ENCODE results near the gene NFATC2.

The NFATC2 gene

DNA sequence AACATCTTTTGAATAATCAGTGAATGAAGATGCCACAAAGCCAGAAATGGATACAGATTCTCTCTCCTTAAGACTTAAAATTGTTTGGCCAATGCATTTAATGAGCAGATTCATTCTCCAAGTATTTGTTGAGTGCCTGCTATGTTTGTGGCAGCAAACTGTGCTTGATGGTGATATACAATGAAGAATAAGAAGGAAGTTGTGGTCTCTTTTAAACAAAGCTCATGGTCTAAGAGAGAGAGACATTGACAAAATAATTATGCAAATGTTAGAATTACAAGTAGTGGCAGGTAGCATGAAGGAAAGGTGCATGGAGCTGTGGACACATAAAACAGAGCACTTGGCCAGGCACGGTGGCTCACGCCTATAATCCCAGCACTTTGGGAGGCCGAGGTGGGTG is 28.3 kb downstream of the NFATC2 start:
- no peak for DNase-seq (ENCODE audit: low spot score)

DNA sequence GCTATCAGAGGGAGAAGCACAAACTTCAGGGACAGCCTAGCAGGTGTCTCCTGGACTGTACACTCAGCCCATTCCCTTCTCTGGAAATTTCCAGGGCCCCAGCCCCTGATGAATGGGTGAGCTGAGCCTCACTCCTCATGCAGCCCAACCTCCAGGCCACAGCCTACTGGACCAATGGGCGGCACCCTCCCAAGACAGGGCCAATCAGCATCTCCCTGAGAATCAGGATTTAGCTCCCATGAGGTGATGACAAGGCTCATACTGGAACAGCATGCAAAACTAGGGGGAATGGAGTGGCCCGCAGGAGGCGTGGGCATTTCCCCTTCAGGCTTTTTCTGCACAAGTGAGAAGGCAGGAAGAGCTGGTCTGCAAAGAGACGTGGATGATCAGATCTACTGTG is 29.0 kb downstream of the NFATC2 start:
- DNase-seq (ENCODE audit: low spot score) = no peak

DNA sequence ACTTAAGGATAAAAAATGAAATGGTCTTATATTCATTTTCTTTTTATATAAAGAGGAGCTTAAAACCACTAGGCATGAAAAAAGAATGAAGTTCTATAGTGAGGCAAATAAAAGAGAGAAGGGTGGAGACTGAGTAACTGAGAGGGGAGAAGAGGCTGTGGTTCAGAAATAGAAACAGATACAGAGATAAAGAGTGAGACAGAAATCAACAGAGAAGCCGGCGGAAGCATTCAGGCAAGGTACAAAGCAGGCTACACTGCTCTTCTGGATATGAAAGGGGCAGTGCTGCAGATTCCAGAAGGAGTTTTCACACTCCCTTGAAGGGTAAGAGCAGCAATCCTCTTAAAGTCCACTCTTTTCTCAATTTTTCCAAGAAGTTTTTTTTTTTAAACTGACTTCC is 29.9 kb downstream of the NFATC2 start:
- DNase-seq (ENCODE audit: low spot score) = no peak

DNA sequence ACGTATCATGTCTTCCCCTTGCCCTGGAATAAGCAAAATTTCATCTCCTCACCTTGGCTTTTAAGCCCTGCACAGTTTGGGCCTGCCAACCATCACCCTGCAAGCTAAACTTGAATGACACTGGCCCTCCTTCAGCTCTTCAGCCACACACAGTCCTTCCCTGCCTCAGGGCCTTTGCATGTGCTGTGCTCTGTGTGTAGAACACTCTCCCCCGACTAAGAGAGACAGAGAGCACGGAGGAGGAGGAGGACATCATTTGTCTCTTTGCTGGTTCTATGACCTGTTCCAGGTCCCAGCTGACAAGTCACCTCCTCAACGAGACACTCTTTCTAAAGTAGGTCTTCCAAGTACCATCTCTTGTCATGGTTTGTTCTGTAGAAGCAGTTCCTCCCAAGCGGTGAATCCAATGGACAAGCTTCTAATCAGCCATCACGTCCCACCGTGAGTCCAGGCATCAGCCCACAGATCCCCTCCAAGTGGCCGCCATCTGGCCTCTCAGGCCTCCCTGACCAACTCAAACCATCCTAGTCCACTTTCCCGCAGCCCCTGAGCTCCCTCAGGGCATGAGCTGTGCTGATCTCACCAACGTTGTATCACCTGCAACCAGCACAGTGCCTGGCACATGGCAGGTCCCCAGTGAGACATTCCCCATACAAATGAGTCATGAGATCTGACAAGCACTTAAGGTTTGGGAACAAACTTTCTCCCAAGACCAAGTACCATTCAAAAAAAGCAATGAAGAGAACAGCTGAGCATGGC is 30.5 kb downstream of the NFATC2 start:
- DNase-seq (ENCODE audit: low spot score) = no peak

DNA sequence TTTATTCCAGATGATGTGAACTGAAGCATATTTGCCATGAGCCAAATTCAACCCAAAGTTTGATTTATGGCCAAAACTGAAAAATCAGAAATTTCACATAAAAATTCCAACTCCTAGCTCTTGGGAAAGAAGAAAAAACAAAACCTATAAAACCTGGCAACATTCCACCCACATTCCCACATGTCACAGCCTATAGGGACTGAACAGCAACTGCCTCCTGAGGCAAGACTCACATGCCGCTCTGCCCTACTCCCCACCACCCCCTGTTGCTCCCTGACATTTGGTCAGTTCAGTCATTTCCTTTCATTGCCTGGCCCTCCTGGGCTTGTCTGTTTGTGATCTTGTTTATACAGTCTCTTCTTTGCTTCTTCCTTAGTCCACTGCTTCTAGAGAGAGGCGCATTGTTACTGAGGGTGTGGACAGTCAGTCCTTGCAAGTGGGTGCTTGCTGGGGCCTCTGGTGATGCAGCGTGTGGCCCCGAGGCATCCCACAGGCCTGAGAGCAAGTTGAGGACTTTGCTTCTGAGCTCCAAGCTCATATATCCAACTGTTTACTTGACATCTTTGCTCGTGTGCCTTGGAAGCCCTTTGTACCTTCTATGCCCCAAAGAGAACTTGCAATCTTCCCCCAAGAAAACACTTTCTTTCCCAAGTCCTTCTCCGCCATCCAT is 31.4 kb downstream of the NFATC2 start:
- DNase-seq (ENCODE audit: low spot score) = no peak

DNA sequence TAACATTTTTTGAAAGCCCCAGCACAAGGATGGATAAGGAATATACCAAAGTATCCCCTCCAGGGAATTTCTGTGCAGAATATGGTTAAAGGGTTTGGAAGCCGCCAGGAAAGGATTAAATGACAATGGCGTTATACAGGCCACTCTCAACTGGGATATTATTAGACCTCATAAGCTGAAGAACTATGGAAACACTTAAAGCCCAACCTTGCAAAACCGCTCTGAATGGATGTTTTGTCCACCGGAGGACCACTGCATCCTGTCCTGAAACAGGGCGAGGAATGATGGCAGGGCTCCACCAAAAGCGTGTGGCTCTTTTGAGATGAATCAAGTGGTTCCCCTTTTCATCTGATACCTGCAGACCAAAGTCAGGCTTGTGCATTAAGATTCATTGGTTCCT is 32.4 kb downstream of the NFATC2 start:
- DNase-seq (ENCODE audit: low spot score) = no peak

DNA sequence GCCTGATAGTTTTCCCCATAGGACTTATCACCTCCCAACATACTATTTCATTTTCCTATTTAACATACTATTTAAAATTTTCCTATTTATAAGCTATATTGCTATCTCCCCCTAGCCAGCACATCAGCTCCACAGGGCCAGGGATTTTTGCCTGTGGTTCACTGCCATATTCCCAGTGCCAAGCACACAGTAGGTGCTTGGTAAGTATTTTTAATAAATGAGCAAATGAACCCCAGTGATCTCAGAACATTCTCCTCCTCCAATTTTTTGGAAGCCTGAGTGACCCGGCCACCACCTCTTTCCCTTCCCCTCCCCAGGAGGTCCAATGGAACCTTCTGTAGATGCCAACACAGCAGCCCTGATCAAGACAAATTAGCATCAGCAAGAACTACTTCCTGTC is 33.3 kb downstream of the NFATC2 start:
- DNase-seq (ENCODE audit: low spot score) = no peak

DNA sequence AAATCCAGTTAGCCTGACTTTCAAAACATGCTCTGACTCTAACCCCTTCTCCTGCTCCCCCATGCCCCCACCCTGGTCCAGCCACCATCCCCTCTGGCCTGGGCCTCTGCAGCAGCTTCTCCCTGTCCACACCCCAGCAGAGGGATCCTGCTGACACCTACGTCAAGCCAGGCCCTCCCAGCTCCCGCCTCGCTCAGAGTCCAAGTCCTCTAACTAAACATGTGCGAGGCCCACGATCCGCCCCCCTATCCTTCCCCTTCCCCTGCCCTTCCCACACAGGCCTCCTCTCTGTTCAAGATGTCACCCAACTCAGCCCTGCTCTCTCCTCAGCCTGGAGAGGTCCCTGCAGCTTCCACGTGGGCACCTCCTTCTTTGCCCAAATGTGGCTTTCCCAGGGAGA is 33.7 kb downstream of the NFATC2 start:
- DNase-seq (ENCODE audit: low spot score) = no peak

DNA sequence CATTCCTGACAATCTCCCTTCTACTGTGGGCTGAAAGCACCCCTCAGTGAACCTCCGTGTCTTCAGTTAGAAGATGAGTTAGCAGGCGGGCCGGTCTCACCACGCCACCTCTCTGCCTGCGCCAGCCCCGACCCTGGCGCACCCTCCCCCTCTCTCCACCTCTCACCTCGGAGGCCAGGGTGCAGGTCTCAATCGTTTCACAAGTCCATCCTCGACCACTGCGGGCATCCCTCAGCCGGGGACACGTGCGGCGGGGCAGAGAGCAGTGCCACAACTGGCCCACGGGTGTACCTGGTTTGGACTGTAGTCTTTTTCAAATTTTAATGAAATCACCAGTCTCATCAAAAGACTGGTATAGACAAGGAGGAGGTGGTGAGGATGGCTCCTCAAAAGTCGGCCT is 34.4 kb downstream of the NFATC2 start:
- DNase-seq (ENCODE audit: low spot score) = no peak

DNA sequence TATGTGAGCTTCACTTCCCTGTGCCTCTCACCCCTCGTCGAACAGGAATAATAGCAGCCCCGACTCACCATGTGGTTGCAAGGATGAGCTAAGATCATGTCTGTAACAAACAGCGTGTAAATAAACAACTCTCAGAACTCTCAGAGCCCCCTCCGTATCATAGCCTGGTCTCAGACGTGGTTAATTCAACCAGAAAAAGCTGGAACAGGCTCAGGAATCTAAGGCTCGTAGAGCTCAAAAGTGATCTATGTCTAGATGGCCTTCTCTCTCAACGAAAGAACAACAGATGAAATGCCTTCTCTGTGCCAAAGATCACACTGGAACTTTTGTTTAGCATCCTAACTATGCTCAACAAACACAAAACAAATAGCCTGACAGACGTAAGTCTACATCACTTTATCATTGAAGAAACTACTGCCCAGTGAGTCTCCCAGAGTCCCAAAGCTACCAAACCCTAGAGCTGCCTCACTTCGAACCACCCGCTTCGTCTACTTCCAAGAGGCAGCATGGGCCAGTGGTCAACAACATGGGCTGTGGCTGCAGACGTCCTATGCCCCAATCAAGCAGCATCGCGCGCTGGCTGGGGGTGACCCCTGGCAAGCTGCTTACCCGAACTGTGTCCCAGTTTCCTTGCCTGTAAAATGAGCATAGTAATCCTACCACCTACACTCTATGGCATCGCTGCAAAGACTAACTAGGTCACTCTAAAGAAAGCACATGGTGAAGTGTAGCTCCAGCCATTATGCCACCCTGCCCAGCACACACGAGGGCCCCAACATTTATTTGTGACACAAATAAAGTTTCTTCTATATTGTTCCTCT is 35.1 kb downstream of the NFATC2 start:
- DNase-seq (ENCODE audit: low spot score) = no peak

DNA sequence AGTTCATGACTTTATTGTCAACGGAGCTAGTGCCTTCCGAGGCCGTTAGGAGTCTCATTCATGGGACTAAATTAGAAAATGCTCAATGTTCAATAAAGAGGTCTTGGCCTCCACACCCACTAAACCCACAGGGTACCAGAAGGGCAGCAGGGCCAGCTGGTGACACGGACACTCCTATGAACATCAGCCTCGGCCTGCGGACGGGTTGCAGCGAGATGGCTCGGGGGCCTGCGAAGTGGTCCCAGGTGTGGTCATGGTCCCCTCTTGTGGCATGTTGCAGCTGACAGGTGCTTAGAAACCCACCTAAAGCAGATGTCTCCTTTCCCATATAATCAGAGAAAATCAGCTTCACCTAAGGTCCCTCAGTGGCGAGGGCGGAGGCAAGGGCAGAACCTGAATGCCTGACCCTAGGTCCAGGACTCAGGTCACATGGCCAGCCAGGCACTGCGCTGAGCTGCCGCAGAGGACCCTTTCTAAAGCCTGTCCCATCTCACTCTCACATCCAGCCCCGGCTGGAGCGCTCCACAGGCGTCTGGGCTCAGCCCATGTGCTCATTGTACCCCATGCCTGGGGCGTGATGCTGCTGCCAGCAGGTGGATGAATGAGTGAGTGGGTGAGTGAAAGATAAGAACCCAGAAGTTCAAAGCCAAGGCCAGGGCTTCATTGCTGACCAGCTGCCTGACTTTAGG is 35.8 kb downstream of the NFATC2 start:
- DNase-seq (ENCODE audit: low spot score) = no peak

DNA sequence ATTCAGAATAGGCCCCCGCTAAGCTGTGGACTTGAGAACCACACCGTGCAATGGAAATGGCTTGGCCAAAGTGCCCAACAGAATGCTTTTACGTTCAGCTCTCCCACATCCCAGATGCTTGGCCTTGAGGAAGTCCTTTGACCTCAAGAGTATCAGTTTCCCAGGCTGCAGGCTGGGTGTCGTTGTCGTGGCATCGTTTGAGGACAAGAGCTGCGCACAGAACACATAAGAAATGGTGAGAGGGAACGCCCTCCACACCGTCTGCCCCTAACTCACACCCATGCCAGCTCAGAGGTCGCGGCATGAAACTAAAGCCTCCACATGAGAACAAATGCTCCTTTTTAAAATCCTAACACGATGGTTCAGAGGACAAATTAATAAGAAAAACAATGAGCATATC is 37.0 kb downstream of the NFATC2 start:
- DNase-seq (ENCODE audit: low spot score) = no peak

DNA sequence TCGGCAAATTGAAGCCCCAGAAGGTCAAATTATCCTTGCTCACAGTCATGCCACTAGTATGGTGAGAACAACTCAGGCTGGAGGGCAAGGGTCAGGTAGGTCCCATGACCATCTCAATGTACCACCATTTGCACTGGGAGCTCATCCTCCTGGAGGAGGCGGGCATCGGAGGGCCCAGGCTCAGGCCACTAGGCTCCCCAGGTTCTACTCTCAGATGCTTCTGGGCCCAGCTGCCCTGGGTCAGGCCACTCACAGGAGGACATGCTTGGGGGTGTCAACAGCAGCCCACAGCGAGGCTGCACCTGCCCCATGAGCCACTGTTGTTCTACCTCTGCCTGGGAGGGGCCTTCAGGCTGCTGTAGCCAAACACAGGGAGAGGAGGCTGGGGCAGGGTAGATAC is 39.1 kb downstream of the NFATC2 start:
- no peak for DNase-seq (ENCODE audit: low spot score)

DNA sequence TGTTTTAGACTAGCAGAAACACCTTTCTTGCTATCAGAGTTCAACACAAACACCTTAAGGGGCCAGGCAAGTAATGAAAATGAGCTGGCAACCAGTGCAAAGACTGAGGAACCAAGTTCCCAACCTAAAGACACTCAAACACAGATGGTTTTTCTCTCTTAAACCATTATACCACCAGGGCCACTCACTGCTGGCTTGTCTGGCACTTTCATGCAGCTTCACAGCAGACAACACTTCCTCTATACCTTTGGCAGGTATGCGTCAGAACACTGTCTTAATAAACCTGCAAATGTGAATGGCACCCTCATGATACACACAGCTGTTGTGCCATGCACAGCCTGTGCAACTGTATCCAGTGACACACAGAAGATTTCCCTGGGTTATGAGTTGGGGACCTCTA is 41.6 kb downstream of the NFATC2 start:
- DNase-seq (ENCODE audit: low spot score) = no peak

DNA sequence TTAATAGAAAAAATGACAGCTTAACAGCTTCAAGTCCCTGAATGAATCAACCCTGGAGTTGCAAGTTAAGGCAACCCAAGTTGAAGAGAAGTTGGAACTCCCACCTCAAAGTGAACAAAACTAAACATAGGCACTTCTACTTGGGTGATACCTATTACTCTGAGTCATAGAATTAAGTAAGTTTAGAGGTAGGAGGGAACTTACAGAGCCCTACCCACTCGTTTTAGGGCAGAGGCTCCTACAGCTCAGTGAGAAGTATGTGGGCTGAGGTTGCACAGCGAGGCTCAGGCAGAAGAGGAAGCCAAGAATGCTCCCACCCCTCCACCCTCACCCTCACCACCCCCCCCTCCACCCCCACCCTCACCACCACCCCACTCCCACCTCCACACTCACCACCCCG is 42.2 kb downstream of the NFATC2 start:
- no peak for DNase-seq (ENCODE audit: low spot score)

DNA sequence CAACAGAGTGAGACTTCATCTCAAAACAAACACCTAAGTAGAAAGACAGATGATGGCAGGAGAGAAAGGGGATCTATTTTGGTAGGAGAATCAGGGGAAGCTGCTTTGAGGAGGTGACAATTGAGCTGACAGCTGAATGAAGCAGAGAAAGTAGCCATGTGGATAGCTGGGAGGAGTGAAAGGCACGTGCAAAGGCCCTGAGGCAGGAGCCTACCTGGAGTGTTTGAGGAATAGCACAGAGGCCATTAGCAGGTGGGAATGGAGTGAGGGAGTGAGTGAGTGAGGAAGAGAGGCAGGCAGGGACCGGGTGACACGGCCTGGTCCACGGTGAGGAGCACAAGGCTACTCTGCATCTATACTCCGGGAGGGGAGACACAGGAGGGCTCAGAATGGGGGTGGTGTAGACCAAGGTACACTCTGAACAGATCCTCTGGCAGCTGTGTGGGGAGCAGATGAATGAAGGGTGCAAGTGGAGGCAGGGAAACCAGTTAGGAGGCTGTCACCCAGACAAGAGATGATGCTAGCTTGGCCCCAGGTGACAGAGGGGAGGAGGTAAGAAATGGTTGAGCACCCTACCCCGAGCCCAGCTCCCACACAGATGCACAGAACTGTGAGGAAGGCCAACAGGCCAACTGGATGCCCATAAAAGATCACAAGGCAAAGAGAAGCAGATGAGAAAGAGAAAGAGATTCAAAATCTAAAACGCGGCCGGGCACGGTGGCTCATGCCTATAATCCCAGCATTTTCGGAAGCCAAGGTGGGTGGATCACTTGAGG is 43.6 kb downstream of the NFATC2 start:
- DNase-seq (ENCODE audit: low spot score) = no peak

DNA sequence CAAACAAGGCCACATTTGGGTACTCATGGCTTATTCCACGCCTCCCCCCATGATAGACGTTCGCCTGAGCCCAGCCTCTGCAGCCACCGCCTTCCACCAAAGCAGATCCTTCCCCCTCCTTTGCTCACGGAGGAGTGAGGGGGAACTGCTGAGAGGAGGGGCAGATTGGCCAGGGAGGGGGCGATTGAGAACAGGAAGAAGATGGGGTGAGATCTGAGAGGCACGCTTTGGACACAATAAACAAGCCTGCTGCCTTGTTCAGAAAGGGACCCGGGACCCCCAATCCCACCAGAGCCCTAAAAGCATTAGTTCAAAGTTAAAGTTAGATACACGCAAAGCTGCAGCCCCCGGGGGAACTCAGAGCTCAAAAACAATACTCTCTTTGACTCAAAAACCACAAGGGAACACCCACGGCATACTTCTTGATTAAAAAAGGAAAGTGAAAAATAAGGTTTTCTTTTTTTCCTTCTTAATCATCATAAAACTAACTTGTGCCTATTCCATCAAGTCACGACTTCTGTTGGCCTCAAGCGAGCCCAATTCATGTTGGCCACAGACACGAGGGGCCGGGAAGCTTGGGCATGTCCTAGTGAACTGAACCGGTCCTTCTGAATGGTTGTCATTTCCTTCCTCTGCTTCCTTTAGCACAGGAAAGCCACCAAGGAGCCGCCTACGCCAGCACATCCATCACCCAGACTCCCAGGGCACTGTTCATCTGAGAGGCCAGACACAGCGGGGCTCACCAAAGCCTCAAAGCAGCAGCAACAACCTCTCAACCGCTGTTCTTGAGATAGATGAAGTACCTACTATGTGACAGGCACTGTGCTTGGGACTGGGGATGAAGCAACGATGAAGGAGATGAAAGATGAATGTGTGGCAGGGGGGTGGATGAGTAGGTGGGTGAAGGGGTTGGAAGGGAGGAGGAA is 44.7 kb downstream of the NFATC2 start:
- DNase-seq (ENCODE audit: low spot score) = no peak

DNA sequence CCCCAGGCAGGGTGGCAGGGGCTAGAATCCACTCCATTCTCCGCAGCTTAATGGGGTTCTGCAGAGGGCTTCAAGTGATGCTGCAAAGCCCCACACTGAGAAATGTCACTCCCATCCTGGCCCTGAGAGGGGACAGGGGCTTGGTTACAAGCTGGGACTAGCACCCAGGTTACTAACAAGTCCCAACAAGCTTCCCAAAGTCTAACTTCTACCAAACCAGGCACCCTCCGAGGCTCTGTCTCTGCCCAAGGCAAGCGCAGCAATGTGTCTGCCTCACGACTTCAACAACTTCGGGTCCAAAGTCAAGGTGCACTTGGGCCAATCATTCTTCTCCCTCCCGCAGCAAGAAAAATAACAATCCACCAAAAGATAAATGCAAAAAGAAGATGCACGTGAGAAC is 45.6 kb downstream of the NFATC2 start:
- DNase-seq (ENCODE audit: low spot score) = no peak

DNA sequence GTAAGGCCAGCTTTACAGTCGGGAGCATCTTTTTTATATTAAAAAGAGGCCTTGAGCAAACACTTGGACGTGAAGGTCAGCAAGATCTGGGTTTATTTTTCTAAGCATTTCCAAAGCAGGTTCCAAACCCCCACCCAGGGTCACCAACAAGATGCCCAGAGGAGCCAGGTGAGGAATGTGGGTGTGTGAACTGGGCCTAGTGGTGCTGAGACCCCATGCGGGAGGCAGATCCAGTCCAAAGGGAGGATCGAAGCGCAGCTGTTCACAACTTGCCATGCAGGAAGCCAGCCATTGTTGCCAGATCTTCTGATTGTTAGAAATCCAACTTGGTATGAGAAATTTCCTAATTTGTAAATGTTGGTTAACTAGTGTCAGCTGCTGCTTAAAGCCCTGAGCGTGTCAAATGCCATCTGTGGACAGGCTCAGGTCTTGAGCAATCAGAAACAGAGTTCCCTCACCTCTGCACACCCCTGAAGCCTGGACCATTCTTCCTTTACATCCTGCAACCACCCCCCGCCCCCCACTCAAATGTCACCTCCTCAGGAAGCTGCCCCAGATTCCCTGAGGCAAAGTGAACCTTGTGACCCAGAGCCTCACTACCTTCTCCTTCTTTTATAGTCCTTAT is 46.5 kb downstream of the NFATC2 start:
- DNase-seq (ENCODE audit: low spot score) = no peak

DNA sequence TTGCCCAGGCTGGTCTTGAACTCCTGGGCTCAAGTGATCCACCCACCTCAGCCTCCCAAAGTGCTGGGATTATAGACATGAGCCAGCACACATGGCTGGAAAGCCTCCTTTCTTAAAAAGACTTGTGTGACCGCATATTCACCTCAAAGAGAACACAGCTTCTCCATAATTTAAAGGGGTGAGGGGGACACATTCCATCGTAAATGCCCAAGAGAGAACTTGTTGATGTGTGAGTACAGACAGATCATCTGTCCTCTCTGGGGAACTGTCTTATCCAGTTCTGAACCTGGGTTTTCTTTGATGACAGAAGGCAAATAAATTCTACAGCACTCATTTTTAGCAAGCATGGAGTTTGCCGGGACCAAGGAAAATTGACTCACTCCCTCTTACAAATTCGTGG is 47.2 kb downstream of the NFATC2 start:
- no peak for DNase-seq (ENCODE audit: low spot score)

Measured in ecto neural progenitor cell (in vitro differentiated cells).